Nucleus accumbens (tissue), 56 donors: ENCODE data around the gene TMEM108.
A peak's percentile ranks its signal among the peaks of the same experiment; 100 is the strongest.

Experiments used
- DNase-seq, 56 donors: peaks; one replicate each; lab custom pipeline; 2025; lab: John Stamatoyannopoulos, UW

TMEM108 gene

DNA sequence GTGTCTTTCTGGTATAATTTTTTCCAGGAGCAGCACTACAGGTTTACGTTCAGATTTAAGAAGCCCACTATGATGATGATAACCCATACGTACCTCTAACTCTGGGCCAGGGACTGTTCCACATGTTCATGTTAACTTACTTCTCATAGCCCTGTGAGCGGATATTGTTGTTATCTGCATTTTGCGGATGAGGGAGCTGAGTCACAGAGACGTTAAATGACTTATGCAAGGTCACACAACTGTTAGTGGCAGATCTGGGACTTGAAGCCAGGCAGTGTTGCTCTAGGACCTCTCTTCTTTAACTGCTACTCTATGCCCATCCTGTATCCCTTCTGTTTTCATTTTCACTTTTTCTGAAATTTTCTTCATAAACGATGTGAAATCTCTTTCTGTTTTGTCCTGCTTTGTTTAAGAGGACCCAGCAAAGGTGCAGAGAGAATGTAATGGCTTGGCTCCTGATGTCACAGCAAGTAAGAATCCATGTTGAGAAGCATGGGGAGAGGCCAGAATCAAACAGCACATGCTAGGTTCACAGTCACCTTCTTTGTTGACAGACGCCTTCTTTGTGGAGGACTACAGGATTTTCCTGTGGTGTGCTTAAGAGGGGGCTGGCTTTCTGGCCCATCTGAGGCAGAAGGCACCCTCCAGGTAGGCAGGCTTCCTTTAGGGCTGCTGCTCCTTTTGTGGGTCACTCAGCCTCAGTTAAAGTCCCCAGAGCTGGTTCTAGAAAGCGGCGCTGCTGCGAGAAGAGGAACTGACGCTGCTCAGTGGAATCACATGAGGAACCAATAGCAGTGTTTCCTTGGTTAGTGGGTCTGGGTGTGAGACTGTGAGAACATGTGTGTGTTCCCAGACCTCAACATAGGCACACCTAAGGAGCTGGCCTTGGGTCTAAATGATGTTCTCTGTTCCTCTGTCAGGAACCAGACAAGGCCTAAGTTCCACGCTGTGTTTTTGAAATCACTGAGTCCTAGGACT lies 121.6 kb downstream of the TMEM108 start:
- no peak for DNase-seq

DNA sequence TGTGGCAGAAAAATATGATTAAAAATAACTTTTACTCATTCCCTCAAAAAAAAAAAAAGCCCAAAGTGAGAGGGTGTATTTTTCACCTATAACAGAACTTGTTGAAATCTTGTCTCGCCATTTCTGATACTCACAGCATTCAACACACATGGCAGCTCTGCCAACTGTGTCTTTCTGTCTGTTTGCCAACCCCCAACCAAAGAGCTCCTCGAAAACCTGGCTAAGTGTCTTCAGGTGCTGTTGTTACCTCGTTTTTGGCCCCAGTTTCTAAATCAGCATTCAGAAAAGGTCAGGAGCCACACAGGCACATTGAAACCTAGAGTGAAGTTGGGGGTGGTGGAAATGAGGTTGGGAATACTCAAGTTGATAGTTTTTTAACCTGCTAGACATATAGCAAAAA lies 123.5 kb downstream of the TMEM108 start:
- no peak for DNase-seq

DNA sequence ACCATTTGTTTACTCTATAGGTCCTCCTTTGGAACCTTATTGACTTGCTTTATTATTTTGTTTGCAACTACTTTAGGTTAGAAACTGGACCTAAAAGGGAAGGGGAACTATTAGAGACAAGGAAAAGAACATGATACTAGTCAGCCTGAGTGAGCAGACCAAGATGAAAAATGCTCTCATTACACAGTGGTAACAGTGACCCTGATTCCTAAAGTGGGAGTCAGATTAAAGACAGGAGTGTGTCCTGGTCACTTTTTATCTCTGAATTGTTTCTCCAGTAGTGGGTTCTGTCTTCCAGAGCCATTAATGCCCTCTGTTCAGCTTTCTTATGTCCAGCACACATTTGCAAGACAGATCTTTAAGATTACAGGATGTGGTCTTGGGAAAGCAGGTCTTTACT lies 124.1 kb downstream of the TMEM108 start:
- DNase-seq: no peak

DNA sequence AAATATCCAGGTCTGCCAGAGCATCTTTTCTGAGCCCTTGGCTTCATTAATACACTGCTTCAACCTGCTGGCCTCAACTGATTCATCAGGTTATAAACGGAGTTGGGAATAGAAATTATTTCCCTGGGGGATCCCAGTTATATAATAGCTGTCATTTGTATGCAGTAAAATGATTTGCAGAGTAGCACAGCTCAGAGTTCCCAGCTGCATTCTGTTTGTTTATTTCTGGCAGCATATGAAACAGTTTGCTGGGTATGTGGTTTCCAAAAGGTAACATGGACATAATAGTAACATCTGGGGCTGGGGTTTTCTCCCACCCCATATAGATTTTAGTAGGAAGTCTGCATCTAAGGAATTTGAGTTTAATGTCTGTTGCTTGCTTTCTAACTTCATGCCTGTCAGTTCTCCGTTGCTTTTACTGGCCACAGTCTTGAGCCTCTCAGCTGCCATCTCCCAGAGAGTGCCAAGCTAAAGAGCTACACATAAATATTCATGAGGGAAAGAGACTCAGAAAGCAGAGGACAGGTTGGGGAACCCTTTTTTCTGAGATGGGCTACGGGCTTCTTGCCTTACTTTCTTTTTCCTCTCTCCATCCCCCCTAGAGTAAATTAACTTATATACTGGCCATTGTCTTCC lies 124.6 kb downstream of the TMEM108 start:
- peak in 20 of 56 donors; percentile 0 to 58 (median 12) for DNase-seq

DNA sequence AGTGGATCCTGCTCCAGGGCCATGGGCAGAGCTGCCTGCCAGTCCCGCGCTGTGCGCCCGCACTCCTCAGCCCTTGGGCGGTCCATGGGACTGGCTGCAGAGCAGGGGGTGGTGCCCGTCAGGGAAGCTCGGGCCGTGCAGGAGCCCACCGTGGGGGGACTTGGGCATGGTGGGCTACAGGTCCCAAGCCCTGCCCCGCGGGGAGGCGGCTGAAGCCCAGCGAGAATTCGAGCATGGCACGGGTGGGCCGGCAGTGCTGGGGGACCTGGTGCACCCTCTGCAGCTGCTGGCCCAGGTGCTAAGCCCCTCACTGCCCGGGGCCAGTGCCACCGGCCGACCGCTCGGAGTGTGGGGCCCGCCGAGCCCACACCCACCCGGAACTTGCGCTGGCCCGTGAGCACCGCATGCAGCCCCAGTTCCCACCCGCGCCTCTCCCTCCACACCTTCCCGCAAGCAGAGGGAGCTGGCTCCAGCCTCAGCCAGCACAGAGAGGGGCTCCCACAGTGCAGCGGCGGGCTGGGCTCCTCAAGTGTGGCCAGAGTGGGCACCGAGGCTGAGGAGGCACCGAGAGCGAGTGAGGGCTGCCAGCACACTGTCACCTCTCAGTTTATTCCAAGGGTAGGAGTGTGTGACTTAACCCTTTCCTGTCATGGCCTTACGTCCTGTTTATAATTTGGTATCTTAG lies 129.3 kb downstream of the TMEM108 start:
- no peak for DNase-seq

DNA sequence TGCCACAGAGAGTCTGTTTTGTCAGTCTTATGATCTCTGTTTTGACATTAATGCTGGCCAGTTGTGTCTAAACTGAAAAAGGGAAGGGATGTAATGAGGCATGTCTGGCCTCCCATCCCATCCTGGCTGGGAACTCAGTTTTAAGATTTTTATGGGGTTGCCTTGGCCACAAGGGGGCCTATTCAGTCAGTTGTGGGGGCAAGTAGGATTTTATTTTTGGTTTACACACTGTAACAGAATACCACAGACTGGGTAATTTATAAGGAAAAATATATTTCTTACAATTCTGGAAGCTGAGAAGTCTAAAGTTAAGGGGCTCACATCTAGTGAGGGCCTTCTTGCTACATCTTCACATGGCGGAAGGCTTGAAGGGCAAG lies 129.8 kb downstream of the TMEM108 start:
- DNase-seq: no peak

DNA sequence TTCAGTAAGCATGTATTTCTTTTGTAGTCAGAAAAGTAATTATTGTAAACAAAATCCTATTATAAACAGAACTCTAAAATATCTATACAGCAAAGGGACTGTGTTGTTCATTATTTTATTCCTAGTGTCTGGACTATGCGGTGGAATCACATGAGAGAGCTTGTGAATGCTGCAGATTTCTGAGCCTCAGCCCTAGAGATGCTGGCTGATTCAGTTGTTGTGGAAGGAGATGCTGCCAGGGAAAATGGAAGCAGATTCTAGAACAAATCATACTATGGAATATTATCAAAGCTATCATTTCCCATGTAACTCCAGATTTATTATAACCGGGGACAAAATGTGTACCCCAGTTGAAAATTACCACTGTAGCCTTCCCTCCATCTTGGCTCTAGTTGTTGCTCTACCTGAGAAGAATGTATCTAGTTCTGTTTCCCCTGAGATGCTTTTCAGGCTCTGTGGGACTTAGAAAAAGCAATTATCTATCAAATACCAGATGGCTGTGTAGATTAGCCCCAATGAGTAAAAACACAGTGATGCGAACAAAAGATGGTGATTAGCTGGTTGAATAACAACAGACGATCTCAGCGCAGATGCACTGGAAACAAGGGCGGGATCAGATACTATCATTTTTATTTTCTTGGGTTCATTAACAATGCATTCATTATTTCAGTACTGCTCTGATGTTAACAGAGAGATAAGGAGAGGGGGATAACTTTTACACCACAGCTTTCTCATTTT lies 131.3 kb downstream of the TMEM108 start:
- DNase-seq: no peak

DNA sequence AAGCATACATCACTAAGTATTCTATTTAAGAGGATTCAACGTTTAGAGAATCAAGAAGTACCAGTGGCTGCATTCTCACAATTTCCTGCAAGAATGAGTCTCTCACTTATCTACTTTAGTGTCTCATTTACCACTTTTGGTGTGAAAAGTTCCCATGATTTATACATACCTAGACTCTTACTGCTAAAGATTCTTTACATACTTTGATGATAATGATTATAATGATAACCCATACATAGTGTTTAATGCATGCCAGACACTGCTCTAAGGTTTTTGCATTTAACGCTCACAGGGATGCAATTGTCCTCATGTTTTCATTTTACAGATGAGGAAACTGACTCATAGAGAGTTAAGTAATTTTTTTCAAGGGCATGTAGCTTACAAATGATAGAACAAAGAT lies 133.6 kb downstream of the TMEM108 start:
- DNase-seq: no peak

DNA sequence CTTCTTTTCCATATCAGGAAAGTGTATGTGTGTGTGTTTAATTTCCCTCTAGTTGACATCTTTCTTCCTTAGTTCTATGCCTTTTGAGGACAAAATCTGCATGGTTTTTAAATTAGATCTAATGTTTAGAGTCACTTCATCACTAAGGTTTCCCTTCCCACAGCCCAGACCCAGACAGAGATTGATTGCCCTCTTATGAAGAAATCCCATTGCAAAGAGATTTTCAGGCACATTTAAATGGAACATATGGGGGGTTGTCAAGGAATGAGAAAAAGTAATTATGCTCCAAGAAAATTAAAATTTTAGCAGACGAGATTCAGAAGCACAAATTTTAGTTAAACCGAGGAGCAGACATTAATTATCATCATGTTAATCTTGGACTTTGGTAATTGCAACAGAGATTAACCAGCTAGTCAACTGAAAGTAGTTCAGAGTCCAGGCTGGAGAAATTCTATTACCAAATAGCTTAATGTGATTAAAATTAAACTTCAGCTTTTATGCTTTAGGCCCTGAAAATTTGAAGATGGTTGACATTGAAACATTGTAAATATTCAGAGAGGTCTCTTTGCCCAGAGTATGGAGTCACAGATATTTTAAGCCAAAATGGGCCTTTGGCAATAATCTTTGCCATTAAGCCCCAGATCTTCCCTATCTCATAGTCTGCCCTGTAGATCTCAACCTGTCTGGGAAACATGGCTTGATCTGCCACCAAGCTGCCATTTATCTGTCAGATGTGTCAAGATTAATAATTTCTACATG lies 143.4 kb downstream of the TMEM108 start:
- no peak for DNase-seq

DNA sequence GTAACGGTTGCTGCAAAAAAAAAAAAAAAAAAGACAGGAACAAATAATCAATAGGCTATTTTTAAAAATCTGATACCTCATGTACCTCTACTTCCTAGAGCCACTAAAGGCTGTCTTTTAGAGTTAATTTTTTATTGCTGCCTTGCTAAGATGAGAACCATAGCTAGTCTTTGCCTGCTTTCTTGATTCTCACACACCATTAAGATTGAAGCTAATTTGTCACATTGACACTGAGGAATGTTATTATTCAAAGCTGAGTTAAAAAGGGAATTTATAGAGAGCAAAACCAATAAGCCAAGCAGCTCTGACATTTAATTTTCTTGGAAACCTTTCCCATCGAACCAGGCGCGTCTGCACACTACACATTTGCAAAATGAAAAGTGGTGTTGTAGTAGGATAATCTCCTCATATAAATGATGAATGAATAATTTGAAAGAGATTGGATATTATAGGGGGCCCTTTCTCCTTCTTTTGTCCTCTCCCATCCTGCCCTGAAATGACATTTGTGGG lies 149.7 kb downstream of the TMEM108 start:
- DNase-seq: no peak

DNA sequence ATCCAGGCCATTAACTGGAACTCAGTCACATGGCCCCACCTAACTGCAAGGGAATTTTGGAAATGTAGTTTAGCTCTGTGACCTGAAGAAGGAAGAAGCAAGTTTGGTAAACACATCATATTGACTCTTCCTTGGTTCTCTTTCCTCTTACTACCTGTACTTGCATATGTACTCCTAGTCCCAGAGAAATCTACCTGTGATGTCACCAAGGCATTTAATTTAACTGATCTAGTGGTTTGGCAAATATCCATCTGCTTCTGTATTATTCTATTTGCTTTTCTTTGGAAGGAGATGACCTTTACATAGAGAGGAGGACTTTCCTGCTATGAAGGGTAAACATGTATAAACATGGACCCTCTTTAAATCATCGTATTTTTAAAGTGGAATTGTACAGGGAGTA lies 150.8 kb downstream of the TMEM108 start:
- DNase-seq: no peak

DNA sequence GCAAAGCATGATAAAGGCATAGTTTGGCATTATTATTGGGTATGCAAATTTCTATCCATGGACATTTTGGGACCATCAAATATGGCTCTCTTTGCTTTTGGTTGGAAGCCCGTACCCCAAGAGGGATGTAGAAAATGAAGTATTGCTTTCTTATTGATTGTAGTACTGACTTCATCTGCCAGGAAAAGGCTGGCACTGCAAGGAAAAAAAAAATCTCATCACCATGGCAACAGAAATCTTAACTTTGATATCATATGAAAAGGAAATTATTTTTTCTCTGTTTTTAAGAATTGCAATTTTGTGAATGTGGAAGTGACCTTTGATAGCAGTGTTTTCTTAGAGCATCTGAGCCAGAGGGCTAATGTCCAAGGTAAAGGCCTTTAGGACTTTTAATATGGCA lies 151.7 kb downstream of the TMEM108 start:
- DNase-seq: no peak

DNA sequence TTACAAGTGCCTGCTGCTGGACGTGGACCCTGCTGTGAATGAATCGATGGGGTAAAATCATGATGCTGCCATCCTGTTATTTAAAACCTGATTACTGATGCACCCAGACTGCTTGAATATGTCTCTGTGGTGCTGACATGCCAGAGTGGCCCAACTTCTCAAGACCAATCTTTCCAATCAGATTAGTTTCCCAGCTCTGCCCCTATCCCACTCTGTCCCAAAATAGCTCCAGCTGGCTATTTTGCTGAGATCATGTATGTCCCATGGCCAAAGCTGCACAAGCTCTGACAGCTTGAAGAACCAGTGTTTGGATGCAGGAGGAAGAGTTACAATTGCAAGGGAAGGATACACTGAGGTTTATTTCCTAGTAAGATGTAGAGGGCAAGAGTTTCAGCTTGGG lies 153.6 kb downstream of the TMEM108 start:
- no peak for DNase-seq

DNA sequence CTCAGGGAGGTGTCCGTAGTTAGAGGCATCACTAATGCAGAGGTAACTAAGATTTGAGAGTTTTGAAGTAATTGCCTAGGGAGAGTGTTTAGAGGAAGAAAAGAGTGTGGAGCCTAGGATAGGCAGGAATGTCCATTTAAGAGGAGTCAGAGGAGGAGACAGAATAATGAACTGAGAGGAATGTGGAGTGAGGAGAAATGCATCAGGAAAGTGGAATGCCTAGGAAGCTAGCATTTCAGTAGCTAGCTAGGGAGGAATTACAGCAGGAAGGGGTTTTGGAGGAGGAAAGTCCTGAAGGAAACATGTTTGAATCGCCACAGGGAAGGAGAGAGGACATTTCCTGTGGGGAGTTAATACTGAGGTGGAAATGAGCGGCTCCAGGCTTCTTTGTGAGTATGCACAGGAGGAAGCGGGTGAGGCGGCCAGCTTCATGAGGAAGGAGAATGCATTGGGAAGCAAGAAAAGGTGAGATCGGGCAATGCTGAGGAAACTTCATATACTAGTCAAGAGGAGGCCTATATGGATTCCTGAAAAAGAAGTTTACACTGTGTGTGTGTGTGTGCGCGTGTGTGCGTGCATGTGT lies 154.3 kb downstream of the TMEM108 start:
- DNase-seq: no peak

DNA sequence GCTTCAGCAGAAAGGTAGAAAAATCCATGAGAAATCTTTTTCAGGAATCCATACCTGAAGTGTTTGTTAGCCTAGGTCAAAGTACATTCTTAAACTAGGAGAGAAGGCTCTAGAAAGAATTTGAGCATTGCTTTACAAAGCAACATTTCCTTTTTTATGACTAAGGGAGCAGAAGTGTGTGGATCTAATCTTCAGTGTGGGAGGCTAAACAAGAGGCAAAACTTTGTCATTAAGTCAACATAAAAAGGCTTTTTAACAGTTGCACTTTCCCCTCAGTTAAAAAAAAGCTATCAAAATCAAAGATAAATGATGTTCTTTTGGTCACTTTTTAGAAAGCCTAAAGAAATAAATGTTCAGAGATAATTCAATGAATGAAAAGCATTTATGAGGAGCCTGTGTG lies 154.8 kb downstream of the TMEM108 start:
- DNase-seq: no peak

DNA sequence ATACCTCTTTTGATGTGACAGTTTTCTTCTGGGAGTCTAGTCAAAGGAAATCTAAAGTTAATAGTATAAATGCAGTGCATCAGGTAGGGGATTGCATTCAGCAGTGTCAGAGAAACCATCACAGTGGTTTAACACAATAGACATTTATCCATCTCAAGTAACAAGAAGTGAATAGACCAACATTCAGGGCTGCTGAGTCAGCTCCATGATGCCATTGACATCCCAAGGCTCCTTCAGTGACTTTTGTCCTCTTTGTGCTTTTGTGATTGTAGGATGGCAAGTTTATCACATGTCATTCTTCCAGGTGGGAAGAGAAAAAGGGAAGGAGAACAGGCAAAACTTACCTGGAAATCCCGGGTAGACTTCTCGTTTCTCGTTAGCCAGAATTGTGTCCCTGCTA lies 158.3 kb downstream of the TMEM108 start:
- DNase-seq: no peak

DNA sequence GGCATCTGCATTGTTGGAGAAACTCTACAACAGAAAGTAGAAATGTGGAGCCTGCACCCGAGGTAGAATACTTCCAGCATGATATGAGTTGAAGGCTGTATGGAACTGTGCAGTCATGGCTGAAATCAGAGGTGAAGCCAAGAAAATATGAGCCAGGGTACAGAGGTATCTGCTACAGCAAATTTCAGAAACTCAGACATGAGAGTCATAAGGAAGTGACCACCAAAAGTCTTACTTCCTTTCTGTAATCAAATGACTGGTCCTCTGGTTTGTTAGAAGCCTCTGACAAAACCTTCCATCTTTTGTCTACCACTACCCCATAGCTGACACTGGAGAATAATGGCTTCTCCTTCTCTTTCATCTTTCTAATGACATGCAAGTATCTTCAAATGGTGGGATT lies 159.4 kb downstream of the TMEM108 start:
- DNase-seq: no peak

DNA sequence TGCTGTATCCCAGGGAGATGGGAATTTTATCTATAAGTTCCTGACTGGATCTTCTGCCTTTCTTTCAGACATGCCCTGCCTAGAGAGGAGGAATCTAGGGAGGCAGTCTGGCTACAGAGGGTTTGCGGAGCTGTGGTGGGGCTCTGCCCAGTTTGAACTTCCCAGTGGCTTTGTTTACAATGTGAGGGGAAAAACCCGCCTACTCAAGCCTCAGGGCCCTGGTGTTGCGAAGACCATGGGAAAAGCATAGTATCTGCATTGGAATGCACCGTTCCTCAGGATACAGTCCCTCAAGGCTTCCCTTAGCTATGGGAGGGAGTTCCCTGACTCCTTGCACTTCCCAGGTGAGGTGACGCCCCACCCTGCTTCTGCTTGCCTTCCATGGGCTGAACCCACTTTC lies 168.7 kb downstream of the TMEM108 start:
- no peak for DNase-seq

DNA sequence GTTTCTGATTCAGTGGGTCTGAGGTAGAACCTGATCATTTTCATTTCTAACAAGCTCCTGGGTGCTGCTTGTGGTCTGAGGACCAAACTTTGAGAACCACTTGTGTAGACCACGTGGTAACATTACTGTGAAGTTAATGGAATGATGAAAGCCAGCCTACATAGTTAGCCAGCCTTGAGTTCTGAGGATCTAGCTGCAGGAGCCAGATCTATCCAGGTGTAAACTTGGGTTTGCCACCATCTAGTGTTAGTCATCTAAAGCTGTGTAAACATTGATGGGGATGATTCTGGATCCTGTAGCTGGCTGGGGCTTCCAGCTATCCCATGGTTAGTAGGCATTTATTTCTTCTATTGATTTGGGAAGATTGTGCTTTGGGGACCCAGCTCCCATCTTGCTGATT lies 170.0 kb downstream of the TMEM108 start:
- no peak for DNase-seq
